PC-3 (cell line): ENCODE measurements around the gene PLXNA4.

Experiments
- CTCF ChIP-seq: fragments of 300-600 bp; sonication (generic); conservative IDR thresholded peaks from 2 replicates; pipeline ENCODE4 v1.5.1; 2017; ENCODE audit warnings: antibody characterized with exemption, low read depth, mild to moderate bottlenecking, low read length
- EZH2 ChIP-seq: fragments of 300-600 bp; sonication (generic); IDR thresholded peaks from one replicate; pipeline ENCODE4 v1.6.1; 2017; ENCODE audit warnings: antibody characterized with exemption, mild to moderate bottlenecking, low read length; ENCODE audit not compliant: unreplicated experiment

GRCh38 chr7:132435016-132435990 is 141.0 kb downstream of the PLXNA4 start:
- TF ChIP-seq EZH2 (no peak), CTCF (no peak)
